Type B pancreatic cell (in vitro differentiated cells): ENCODE measurements around the gene TOP3B. TPM values are rescaled to one million over a fixed set of nuclear protein-coding genes. Genes with fewer than 3 reads are reported as not detected.

Experiments
- DNase-seq: peaks from one replicate; pipeline ENCODE4 v3.0.0; 2021; ENCODE audit warnings: mixed read lengths; ENCODE audit not compliant: unreplicated experiment; ENCODE audit errors: extremely low spot score
- H3K27ac Mint-ChIP-seq: 2 replicates; pipeline ENCODE4 v1.8.0; 2021; ENCODE audit warnings: mild to moderate bottlenecking, mixed read lengths
- H3K27me3 Mint-ChIP-seq: 2 replicates; pipeline ENCODE4 v1.8.0; 2021; ENCODE audit warnings: mixed read lengths
- H3K36me3 Mint-ChIP-seq: 2 replicates; pipeline ENCODE4 v1.8.0; 2021; ENCODE audit warnings: mixed read lengths
- H3K4me1 Mint-ChIP-seq: one replicate; pipeline ENCODE4 v1.8.0; 2021; ENCODE audit warnings: mixed read lengths; ENCODE audit not compliant: unreplicated experiment
- H3K4me3 Mint-ChIP-seq: 2 replicates; pipeline ENCODE4 v1.8.0; 2021; ENCODE audit warnings: mild to moderate bottlenecking, mixed read lengths
- H3K9me3 Mint-ChIP-seq: 2 replicates; pipeline ENCODE4 v1.8.0; 2021; ENCODE audit warnings: mixed read lengths
- CTCF ChIP-seq: fragments of 200-600 bp; sonication (generic); conservative IDR thresholded peaks from 2 replicates; pipeline ENCODE4 v1.5.0; 2021; ENCODE audit warnings: antibody characterized with exemption, mild to moderate bottlenecking
- total RNA-seq: library from RNA; stranded (reverse); gene quantifications from 2 replicates; pipeline ENCODE4 v1.2.1, GENCODE V29; 2021; ENCODE audit warnings: low replicate concordance

TOP3B gene
- total RNA-seq, 1 donor from 2014 or later: 66.3 TPM

- TF ChIP-seq CTCF: no peak
- Mint-ChIP-seq H3K27me3 (no peaks in the 10 kb centered on the region), H3K4me3 (no peak overlapping the region), H3K4me1 (no peaks in the 10 kb centered on the region), H3K9me3 (no peaks in the 10 kb centered on the region), H3K27ac (no peak overlapping the region), H3K36me3 (no peaks in the 10 kb centered on the region)
- no peak for DNase-seq
These were observed 43.7 kb upstream of the TOP3B start for GRCh38 chr22:22026157-22026831.

- Mint-ChIP-seq H3K27me3 (peaks cover under 1% of the 10 kb centered on the region), H3K36me3 (no peaks in the 10 kb centered on the region), H3K27ac (no peak overlapping the region), H3K4me3 (no peak overlapping the region), H3K4me1 (no peaks in the 10 kb centered on the region), H3K9me3 (no peaks in the 10 kb centered on the region)
- DNase-seq: no peak
- no peak for TF ChIP-seq CTCF
These were observed 43.0 kb upstream of the TOP3B start for GRCh38 chr22:22025320-22026156.

DNA sequence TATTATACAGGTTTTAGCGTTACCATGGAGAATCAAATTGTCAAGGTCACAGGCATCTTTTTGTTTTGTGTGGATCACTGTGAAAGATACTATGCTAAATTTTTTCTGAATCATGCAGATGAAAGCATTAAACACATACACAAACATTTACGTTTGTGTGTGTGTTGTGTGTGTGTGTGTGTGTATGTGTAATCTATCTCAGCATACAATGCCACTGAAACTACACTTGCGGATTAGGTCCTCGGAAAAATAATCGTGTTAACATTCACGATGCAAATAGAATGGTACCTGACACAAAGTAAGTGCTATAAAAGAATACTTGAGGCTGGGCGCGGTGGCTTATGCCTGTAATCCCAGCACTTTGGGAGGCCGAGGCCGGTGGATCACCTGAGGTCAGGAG lies 41.9 kb upstream of the TOP3B start:
- Mint-ChIP-seq H3K4me1 (no peaks in the 10 kb centered on the region), H3K27me3 (peaks cover 3% of the 10 kb centered on the region), H3K4me3 (no peak overlapping the region), H3K9me3 (no peaks in the 10 kb centered on the region), H3K36me3 (no peaks in the 10 kb centered on the region), H3K27ac (no peak overlapping the region)
- TF ChIP-seq CTCF: no peak
- no peak for DNase-seq

DNA sequence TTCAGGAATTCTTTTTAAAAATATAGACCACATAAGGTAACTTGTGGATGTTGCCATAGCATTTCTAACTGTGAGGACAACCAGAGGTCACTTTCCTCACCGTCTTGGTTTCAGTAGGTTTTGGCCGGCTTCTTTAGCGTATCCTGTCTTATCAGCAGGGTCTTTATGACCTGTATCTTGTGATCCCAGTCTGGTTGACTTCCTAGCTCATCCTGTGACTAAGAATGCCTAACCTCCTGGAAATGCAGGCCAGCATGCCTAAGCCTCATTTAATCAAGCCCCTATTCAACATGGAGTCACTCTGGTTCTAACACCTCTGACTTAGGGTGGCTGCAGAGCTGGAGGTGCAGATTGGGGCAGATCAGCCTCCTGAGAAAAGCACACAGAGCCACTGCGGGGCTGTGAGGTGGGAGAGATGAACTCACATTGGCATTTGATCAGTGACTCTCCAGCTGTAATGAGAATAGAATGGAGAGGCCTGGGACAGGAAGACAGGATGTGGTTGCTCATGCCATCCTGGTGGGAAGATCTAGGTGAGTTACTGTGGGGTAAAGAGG lies 41.1 kb upstream of the TOP3B start:
- Mint-ChIP-seq H3K9me3 (no peaks in the 10 kb centered on the region), H3K36me3 (no peaks in the 10 kb centered on the region), H3K27ac (no peak overlapping the region), H3K4me3 (no peak overlapping the region), H3K27me3 (peaks cover 3% of the 10 kb centered on the region), H3K4me1 (no peaks in the 10 kb centered on the region)
- DNase-seq: no peak
- no peak for TF ChIP-seq CTCF

DNA sequence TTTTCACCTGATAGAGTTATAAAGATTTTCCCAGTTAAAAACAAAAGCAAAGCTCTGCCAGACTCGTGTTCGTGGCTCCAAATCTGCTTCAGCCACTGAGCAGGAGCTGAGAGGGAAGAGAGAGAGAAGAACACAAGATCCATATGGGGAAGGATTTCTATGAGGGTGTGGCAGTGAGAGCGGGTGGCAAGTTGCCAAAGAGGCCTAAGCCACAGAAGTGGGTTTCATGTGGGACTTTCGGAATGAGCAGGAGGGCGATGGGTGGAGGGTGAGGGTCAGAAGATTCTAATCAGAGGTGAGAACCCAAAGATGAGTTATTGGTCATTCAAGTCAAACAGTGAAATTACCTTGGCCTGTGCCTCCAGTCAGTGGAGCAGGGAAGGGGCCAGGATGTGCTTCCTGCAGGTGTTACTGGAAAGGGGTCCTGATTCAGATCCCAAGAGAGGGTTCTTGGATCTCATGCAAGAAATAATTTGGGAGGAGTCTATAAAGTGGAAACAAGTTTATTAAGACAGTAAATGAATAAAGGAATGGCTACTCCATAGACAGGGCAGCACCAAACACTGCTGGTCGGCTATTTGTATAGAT lies 40.5 kb upstream of the TOP3B start:
- no peak overlapping the region for H3K27ac Mint-ChIP-seq
- no peak for DNase-seq
- no peak for TF ChIP-seq CTCF
- H3K4me1 Mint-ChIP-seq: no peaks in the 10 kb centered on the region
- peaks cover 7% of the 10 kb centered on the region for H3K27me3 Mint-ChIP-seq
- no peaks in the 10 kb centered on the region for H3K36me3 Mint-ChIP-seq
- H3K9me3 Mint-ChIP-seq: no peaks in the 10 kb centered on the region
- H3K4me3 Mint-ChIP-seq: no peak overlapping the region
